ENCODE results near the gene DDX20. TPM values are rescaled to one million over a fixed set of nuclear protein-coding genes. Genes with fewer than 3 reads are reported as not detected.
"Not testable (repeated sequence)": the region's sequence is repeated elsewhere in the genome, so short reads cannot be mapped to it uniquely, and the experiment has no call there.

DDX20 gene
- total RNA-seq, 1 donor from 2014 or later = 31.6 TPM

GRCh38 chr1:111798580-111798979 is 42.9 kb downstream of the DDX20 start:
- no peak for TF ChIP-seq CTCF (conservative IDR thresholded peaks at IDR 0.05; ENCODE audit: low read depth, low read length)
- DNase-seq (ENCODE audit: low read depth) = no peak
- no peak overlapping the region for H3K4me3 ChIP-seq (ENCODE audit: low read depth, low read length)

- H3K4me3 ChIP-seq (ENCODE audit: low read depth, low read length); DNase-seq (ENCODE audit: low read depth): not testable (repeated sequence)
These were observed 44.0 kb downstream of the DDX20 start for GRCh38 chr1:111799722-111800121.

GRCh38 chr1:111801071-111801850 is 45.6 kb downstream of the DDX20 start:
- no peak for TF ChIP-seq CTCF (conservative IDR thresholded peaks at IDR 0.05; ENCODE audit: low read depth, low read length)

GRCh38 chr1:111802110-111802509 is 46.4 kb downstream of the DDX20 start:
- DNase-seq (ENCODE audit: low read depth) = no peak
- no peak overlapping the region for H3K4me3 ChIP-seq (ENCODE audit: low read depth, low read length)
- TF ChIP-seq CTCF (conservative IDR thresholded peaks at IDR 0.05; ENCODE audit: low read depth, low read length) = no peak

More at GRCh38 chr1:111801071-111801850, 45.6 kb downstream of the DDX20 start:
- no peak for DNase-seq (ENCODE audit: low read depth)
- no peak overlapping the region for H3K4me3 ChIP-seq (ENCODE audit: low read depth, low read length)

GRCh38 chr1:111802984-111803383 is 47.3 kb downstream of the DDX20 start:
- DNase-seq (ENCODE audit: low read depth) = no peak
- no peak overlapping the region for H3K4me3 ChIP-seq (ENCODE audit: low read depth, low read length)
- TF ChIP-seq CTCF (conservative IDR thresholded peaks at IDR 0.05; ENCODE audit: low read depth, low read length) = no peak

GRCh38 chr1:111803951-111804350 is 48.2 kb downstream of the DDX20 start:
- DNase-seq (ENCODE audit: low read depth) = no peak
- no peak overlapping the region for H3K4me3 ChIP-seq (ENCODE audit: low read depth, low read length)
- TF ChIP-seq CTCF (conservative IDR thresholded peaks at IDR 0.05; ENCODE audit: low read depth, low read length) = no peak

GRCh38 chr1:111804776-111805175 is 49.1 kb downstream of the DDX20 start:
- no peak overlapping the region for H3K4me3 ChIP-seq (ENCODE audit: low read depth, low read length)
- no peak for TF ChIP-seq CTCF (conservative IDR thresholded peaks at IDR 0.05; ENCODE audit: low read depth, low read length)
- DNase-seq (ENCODE audit: low read depth) = no peak
